SK-N-MC (cell line): ENCODE data around the gene TUBA1A.
"Not testable (repeated sequence)": the region's sequence is repeated elsewhere in the genome, so short reads cannot be mapped to it uniquely, and the experiment has no call there.

ENCODE experiments used
- DNase-seq: peaks from one replicate; pipeline ENCODE4 v3.0.0-alpha.2; 2011; ENCODE audit warnings: low read depth, low spot score
- H3K27ac ChIP-seq: fragments of 200-600 bp; sonication (generic); 2 replicates; pipeline ENCODE4 v1.5.1; 2016; ENCODE audit warnings: mixed run types
- H3K36me3 ChIP-seq: fragments of 200-600 bp; sonication (generic); 2 replicates; pipeline ENCODE4 v1.6.1; 2017; ENCODE audit warnings: antibody characterized with exemption, low read length, mixed read lengths; ENCODE audit not compliant: insufficient read depth
- H3K4me3 ChIP-seq: fragments of 200-600 bp; sonication (generic); 2 replicates; pipeline ENCODE4 v1.5.1; 2016
- H3K9ac ChIP-seq: fragments of 200-600 bp; sonication (generic); 2 replicates; pipeline ENCODE4 v1.8.0; 2017; ENCODE audit warnings: mixed run types, mixed read lengths; ENCODE audit not compliant: insufficient read length
- H3K9me3 ChIP-seq: fragments of 200-600 bp; sonication (generic); 2 replicates; pipeline ENCODE4 v1.6.1; 2017; ENCODE audit warnings: low read depth, mild to moderate bottlenecking, antibody characterized with exemption, low read length, moderate library complexity, mixed read lengths
- EZH2 ChIP-seq: fragments of 200-600 bp; sonication (generic); IDR thresholded peaks from one replicate; pipeline ENCODE4 v1.6.1; 2017; ENCODE audit warnings: antibody characterized with exemption
- FOXP2 ChIP-seq: optimal IDR thresholded peaks from 2 replicates; pipeline ENCODE3; 2011; ENCODE audit warnings: mild to moderate bottlenecking, moderate library complexity; ENCODE audit not compliant: insufficient read depth; ENCODE audit errors: extremely low read length, control extremely low read depth
- POLR2AphosphoS5 ChIP-seq: IDR thresholded peaks from 2 replicates; pipeline ENCODE4 v1.6.1; 2012; ENCODE audit warnings: mild to moderate bottlenecking, low read depth, low read length, borderline replicate concordance

The TUBA1A gene

GRCh38 chr12:49170924-49171323 lies 18.0 kb downstream of the TUBA1A start:
- Histone ChIP-seq H3K4me3 (no peak overlapping the region), H3K9me3 (no peaks in the 10 kb centered on the region), H3K27ac (no peak overlapping the region), H3K9ac (no peak overlapping the region), H3K36me3 (no peaks in the 10 kb centered on the region)
- no peak for DNase-seq
- no peak for TF ChIP-seq POLR2AphosphoS5
- no peak for TF ChIP-seq EZH2
- TF ChIP-seq FOXP2 = no peak

DNA sequence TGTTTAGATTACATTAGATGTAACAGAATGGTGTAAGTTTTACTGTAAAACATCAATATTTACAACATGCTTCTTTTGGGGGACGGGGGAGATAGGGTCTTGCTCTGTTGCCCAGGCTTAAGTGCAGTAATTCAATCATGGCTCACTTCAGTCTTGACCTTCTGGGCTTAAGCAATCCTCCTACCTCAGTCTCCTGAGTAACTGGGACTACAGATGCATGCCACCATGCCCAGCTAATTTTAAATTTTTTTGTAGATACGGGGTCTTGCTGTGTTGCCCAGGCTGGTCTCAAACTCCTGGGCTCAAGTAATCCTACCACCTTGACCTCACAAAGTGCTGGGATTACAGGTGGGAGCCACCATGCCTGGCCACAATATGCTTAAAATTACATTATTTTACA lies 23.8 kb downstream of the TUBA1A start:
- Histone ChIP-seq H3K9ac (no peak overlapping the region), H3K9me3 (no peaks in the 10 kb centered on the region), H3K4me3 (no peak overlapping the region), H3K36me3 (no peaks in the 10 kb centered on the region), H3K27ac (no peak overlapping the region)
- DNase-seq = no peak
- TF ChIP-seq FOXP2 (no peak), EZH2 (no peak), POLR2AphosphoS5 (no peak)

DNA sequence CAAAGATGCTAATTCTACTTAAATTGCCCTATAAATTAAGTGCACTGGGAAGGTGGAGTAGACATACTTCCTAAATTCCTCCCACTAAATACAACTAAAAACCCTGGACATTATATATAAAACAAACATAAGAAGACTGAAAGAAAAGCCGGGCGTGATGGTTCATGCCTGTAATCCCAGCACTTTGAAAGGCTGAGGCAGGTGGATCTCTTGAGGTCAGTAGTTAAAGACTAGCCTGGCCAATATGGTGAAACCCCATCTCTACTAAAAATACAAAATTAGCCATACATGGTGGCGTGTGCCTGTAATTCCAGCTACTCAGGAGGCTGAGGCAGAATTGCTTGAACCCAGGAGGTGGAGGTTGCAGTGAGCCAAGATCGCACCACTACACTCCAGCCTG lies 27.0 kb downstream of the TUBA1A start:
- H3K36me3 ChIP-seq, DNase-seq, H3K27ac ChIP-seq, H3K9ac ChIP-seq, H3K4me3 ChIP-seq, H3K9me3 ChIP-seq: not testable (repeated sequence)

GRCh38 chr12:49161092-49161795 lies 27.6 kb downstream of the TUBA1A start:
- no peak for TF ChIP-seq FOXP2
- no peak for TF ChIP-seq POLR2AphosphoS5
- TF ChIP-seq EZH2 = no peak
- no peak overlapping the region for H3K9ac ChIP-seq
- H3K36me3 ChIP-seq = no peaks in the 10 kb centered on the region
- DNase-seq = no peak
- no peak overlapping the region for H3K4me3 ChIP-seq
- no peak overlapping the region for H3K27ac ChIP-seq
- no peaks in the 10 kb centered on the region for H3K9me3 ChIP-seq

DNA sequence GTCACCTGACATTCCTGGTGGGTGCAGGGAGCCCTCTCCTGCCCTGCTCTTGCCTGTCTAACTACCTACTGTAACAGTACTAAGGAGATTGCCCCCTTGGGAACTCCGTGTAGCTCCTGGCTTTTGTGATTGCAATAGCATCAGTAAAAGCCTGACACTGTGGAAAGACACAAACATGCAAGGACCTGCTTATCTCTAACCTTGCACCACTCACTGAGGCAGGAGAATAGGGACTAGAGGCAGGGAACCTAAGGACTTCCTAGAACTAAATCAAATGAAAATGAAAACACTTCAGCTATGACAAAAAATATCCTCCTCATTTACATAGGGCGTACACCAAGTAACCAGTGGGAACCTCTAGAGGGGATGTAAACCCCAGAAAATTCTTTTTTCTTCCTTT lies 28.5 kb downstream of the TUBA1A start:
- Histone ChIP-seq H3K27ac (no peak overlapping the region), H3K4me3 (no peak overlapping the region), H3K36me3 (no peaks in the 10 kb centered on the region), H3K9me3 (no peaks in the 10 kb centered on the region), H3K9ac (no peak overlapping the region)
- no peak for TF ChIP-seq EZH2
- TF ChIP-seq POLR2AphosphoS5 = no peak
- TF ChIP-seq FOXP2 = no peak
- DNase-seq = no peak

DNA sequence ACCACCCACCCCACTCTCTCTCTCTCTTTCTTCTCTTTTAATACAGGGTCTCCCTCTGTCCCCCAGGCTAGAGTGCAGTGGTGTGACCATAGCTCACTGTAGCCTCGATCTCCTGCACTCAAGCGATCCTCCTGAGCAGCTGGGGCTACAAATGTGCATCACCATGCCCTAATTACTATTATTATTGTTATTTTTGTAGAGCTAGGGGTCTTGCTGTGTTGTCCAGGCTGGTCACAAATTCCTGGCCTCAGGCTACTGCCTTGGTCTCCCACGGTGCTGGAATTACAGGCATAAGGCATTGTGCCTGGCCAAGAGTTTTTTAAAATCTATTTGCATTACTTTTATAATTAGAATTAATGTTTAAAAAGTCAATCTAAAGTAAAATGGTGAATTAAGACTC lies 34.7 kb downstream of the TUBA1A start:
- TF ChIP-seq POLR2AphosphoS5 (no peak), EZH2 (no peak), FOXP2 (no peak)
- Histone ChIP-seq H3K9ac (no peak overlapping the region), H3K27ac (no peak overlapping the region), H3K36me3 (no peaks in the 10 kb centered on the region), H3K4me3 (no peak overlapping the region), H3K9me3 (no peaks in the 10 kb centered on the region)
- no peak for DNase-seq

GRCh38 chr12:49147384-49147783 lies 41.5 kb downstream of the TUBA1A start:
- H3K27ac ChIP-seq = no peak overlapping the region
- no peaks in the 10 kb centered on the region for H3K9me3 ChIP-seq
- H3K4me3 ChIP-seq = no peak overlapping the region
- no peak for TF ChIP-seq POLR2AphosphoS5
- no peak for TF ChIP-seq FOXP2
- TF ChIP-seq EZH2 = no peak
- no peak overlapping the region for H3K9ac ChIP-seq
- DNase-seq = no peak
- no peaks in the 10 kb centered on the region for H3K36me3 ChIP-seq

GRCh38 chr12:49146406-49146805 lies 42.5 kb downstream of the TUBA1A start:
- no peak overlapping the region for H3K4me3 ChIP-seq
- no peak for DNase-seq
- TF ChIP-seq EZH2 (no peak), FOXP2 (no peak)
- H3K9ac ChIP-seq = no peak overlapping the region
- no peaks in the 10 kb centered on the region for H3K36me3 ChIP-seq
- no peaks in the 10 kb centered on the region for H3K9me3 ChIP-seq
- no peak overlapping the region for H3K27ac ChIP-seq

GRCh38 chr12:49144384-49144783 lies 44.5 kb downstream of the TUBA1A start:
- Histone ChIP-seq H3K27ac (no peak overlapping the region), H3K36me3 (no peaks in the 10 kb centered on the region), H3K9me3 (no peaks in the 10 kb centered on the region), H3K4me3 (no peak overlapping the region), H3K9ac (no peak overlapping the region)
- DNase-seq = no peak
- no peak for TF ChIP-seq EZH2
